HG03135 (cell line): ENCODE results near the gene LAMC3.
"Not testable (repeated sequence)": the region's sequence is repeated elsewhere in the genome, so short reads cannot be mapped to it uniquely, and the experiment has no call there.

ENCODE experiments used
- ATAC-seq: cut with Tn5 transposase; IDR thresholded peaks from one replicate; pipeline ENCODE4 v1.9.1; 2021; ENCODE audit warnings: mild to moderate bottlenecking, moderate library complexity; ENCODE audit not compliant: unreplicated experiment

The LAMC3 gene

DNA sequence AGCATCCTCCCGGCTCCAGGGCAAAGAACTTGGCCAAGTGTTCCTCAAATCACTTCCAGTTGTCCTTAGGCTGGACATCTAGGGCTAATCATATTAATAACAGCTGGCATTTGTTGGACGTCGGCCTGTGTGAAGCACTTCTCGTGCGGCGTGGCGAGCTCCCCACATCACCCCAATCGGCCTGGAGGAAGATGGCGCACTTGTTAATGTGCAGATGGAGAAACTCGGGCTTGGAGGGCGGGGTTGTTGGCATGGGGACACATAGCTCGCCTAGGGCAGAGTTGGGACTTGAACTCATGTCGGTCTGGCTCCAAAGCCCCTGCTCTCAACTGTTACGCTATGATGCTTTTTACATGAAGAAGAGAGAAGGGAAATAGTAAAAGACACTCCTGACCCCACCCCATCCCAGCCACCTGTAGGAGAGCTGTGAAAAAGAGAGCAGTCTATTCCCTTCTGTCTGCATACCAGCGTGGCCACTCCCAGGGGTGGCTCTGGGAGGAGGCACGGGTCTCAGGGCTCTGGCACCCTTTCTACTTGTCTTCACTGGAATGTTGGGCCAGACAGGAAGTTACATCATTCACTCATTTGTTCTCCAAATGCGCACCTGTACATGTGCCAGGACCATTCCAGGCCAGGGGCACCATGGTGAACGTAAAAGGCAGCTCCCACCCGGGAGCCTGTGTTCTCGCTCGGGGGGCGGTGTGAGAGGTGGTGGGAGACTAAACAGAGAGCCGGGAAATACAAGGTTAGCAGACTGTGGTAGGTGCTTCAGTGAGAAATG lies 103.6 kb downstream of the LAMC3 start:
- no peak for ATAC-seq

DNA sequence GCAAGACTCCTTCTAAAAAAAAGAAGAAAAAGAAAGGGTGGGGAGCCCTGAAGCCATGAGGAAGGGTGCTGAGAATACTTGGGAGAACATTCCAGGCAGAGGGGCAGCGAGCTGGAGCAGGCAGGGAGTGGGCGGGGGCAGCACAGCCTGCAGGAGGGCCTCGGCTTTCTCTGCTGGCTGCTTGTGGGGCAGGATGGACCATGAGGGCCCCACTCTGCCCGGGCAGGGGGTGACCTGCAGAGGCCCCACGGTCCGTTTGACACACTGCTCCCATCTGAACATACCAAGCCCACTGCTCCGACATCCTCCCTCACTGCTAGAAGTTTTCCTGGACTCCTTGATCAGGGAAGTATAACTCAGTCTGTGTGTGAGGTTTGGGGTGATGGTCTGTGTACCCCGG lies 104.7 kb downstream of the LAMC3 start:
- no peak for ATAC-seq

DNA sequence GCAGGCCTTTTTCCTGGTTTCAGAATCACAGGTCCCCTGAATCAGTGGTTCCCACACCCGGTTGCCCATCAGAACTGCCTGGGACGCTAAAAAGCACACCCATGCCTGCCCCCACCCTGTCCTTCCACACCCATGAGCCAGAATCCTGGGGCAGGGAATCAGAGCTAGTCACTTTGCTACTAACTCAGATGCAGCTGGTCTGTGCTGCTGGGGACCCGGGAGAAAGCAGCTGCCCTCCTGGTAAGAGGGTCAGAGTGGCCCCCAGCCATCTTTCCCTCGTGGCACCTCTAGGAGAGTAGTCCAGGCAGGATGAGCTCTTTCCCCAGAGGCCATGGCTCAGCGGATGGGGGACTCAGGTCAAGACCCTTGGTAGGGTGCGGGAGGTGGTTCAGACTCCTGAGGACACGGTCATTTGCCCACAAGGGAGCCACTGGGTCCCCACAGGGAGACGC lies 105.1 kb downstream of the LAMC3 start:
- ATAC-seq, result no peak

DNA sequence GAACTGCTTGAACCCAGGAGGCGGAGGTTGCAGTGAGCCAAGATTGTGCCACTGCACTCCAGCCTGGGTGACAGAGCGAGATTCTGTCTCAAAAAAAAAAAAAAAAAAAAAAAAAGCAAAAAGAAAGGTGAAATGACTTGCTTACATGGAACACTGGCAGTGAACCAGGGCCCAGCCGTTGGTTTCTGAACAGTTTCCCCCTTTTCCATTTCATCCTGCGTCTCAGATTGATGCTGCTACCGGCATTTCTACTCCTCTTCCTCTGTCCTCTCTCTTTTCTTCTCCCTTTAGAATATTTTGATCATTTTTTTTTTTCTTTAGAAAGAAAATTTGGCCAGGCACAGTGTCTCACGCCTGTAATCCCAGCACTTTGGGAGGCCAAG lies 106.4 kb downstream of the LAMC3 start:
- not testable (repeated sequence) for ATAC-seq

DNA sequence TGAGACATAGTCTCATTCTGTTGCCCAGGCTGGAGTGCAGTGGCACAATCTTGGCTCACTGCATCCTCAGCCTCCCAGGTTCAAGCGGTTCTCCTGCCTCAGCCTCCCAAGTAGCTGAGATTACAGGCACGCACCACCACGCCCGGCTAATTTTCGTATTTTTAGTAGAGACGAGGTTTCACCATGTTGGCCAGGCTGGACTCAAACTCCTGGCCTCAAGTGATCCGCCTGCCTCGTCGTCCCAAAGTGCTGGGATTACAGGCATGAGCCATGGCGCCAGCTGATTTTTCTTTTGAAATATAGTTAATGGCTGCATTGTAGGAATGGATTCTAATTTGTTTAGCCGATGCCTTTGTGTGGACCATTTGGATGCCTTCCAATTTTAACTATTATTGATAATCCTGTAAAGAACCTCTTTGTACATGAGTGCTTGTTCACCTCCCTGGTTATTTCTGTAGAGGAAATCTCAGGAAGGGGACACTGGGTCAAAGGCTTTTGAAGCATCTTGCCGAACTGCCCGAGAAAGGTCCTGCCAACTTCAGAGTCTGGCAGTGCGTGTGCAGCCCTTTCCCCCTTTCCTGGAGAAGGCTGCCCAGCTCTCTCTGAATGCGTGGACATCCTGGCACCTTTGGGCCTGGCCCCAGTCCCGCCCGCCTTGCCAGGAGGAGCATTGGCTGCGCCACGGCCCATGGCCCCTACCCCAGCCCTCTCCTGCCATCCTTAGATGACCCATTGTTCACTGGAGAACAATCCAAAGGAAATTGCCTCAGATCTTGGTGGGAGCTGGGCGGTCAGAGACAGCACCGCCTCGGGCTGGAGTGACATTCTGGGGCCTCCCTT lies 107.5 kb downstream of the LAMC3 start:
- no peak for ATAC-seq

DNA sequence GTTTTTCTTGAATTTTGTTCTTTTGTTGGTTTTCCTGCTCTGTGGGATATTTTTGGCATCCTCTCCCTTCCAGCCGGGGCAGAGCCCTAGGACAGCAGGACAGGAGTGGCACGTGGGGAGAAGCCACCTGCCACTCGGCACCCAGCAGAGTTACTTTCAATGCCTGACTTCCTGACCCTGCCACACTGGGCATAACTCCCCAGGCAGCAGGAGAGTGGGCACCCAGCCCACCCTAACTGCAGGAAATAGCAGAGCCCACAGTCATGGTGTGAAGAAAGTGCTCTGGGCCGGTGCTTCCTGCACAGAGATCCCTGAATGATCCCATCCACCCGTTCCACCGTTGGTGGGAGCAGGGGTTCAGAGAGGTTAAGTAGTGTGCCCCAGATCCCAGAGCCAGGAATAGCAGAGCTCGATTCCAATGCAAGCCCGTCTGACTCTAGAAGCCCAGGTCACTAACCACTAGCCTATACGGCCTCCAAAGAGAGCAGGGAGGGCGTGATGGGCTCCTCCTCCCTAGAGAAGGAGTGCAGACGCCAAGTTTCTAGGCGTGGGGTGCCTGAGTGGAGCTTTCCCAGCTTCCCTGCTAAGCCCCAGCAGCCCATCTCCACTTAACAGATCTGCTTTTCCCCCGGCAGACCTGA lies 108.3 kb downstream of the LAMC3 start:
- ATAC-seq, result no peak

DNA sequence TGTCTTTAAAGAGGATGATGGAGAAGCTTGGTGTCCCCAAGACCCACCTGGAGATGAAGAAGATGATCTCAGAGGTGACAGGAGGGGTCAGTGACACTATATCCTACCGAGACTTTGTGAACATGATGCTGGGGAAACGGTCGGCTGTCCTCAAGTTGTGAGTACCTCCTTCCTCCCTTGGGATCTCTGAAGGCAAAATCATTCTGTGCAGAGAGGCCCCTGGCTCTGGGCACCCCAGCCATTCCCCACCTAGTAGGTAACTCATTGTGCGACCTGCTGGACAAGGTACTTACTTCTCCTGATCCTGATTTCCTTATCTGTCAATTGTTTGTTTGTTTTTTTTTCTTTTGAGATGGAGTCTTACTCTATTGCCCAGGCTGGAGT lies 108.8 kb downstream of the LAMC3 start:
- ATAC-seq, result no peak

DNA sequence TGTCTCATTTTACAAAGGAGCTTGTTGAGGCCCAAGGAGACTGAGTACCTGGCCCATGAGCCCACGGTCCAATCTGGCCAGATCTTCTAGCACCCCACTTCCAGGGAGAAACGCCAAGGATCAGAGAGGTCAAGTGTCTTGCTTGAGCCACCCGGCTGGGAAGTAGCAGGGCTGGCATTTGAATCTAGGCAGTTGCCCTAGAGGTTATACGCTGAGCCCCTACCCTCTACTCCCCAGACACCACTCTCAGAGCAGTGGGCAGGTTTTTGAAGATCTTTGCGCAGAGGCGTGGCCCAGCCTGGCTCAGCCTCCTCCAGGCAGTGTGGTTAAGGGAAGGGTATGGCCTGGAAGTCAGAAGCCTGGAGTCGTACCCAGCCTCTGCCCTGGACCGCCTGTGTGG lies 110.6 kb downstream of the LAMC3 start:
- no peak for ATAC-seq

DNA sequence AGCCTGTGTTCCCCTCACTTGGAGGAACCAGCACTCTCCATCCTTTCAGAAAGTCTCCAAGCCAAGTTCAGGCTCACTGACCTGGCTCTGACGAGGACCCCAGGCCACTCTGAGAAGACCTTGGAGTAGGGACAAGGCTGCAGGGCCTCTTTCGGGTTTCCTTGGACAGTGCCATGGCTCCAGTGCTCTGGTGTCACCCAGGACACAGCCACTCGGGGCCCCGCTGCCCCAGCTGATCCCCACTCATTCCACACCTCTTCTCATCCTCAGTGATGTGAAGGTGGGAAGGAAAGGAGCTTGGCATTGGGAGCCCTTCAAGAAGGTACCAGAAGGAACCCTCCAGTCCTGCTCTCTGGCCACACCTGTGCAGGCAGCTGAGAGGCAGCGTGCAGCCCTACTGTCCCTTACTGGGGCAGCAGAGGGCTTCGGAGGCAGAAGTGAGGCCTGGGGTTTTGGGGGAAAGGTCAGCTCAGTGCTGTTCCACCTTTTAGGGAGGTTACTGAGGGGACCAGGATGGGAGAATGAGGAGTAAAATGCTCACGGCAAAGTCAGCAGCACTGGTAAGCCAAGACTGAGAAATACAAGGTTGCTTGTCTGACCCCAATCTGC lies 111.8 kb downstream of the LAMC3 start:
- ATAC-seq, result no peak

DNA sequence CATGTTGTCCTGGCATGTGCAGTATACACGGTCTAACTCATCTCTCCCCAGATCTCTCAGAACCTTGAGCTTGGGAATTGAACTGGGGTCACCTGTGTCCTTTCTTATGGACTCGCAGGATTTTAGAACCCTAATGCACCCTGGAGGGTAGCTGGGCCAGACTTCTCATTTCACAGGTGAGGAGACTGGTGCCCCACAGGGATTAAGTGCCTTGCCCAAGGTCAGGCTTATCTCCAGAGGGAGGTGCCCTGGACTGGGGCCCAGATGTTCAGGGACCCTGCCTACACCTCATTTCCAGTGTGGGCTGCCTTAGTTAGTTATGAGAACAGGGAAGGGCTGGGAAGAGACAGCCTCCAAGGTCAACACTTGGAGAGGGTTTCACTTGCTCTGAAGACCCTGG lies 112.4 kb downstream of the LAMC3 start:
- ATAC-seq, result no peak

DNA sequence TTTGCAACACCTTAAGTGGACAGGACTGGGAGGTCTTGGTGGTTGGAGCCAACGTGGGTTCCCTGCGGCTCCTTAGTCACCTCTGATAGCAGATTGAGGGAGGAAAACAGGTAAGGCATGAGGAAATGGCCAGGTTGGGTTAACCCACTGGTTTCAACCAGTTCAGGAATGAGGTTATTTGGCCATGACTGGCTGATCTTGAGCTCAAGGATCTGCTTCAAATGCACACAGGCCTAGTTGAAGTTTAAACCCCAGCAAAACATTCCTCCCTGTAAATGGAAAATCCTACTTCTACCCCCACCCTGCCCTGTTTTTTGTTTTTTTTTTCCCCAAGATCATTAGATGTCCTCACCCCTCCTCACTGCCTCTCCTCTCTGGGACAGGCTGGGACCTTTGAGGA lies 113.2 kb downstream of the LAMC3 start:
- ATAC-seq, result no peak

DNA sequence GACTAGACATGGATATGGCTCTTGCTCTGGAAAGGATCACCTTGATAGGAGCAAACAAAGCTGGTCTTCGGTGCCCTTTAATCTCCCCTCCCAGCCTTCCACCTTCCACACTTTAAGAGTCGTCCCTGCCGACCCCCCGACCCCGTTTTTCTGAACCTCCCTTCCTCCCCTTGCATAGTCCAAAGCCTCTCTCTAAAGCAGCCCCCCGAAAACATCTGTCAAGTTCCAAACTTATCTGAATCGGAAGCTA lies 116.0 kb downstream of the LAMC3 start:
- ATAC-seq, result no peak

DNA sequence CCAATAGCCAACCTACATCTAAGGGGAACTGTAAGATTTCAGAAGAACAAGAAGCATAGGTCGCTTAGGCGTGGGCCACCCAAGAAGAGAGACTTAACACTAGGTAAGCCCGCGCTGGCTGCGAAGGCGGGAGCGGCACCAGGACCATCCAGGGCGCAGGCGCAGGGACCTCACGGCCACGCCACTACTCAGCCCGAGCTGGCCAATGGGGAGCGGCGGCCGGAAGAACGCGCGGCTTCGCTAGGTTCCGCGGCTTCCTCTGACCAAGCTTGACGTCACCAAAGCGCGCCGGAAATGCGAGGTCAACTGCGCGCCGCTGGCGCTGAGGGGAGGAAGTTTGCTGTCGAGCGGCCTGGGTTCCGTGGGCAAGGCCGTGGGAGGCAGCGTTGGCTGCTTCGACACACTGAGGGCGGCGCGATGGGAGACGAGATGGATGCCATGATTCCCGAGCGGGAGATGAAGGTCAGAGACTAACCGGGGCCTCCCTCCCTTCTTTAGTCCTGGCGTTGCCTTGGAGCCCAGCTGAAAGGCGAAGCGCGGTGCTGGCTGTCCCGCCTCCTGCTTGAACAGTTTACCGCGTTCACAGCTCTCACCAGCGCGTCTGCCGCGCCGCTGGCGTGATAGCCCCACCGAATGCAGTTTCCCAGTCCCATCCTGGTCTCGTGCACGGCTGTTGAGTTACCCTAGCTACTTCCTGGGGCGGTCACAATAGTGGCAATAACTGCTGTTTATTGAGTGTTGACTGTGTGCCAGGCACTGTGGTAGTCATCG lies 116.5 kb downstream of the LAMC3 start, which contains the start of gene NUP214:
Gene NUP214 (plus strand): TSS at position 299 of the 771 bp plus-strand sequence. CDS start 119 bp downstream, at position 418.
- ATAC-seq, result peak; percentile 96

DNA sequence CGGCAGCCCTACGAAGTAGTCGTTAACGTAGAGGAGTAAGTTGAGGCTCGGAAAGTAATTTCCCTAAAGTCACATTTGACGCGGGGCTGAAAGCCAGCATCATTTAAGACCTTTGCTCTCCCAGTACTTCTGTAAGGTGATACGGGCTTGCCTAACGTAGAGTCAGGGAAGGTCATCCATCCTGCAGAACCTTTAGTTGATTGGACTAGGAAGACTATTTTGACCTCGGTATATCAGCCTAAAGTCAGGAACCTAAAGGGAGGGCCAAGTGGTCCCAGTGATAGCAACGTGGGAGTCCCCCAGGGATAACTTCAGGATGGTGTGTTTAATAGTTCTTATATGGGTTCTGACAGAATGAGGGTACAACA lies 117.1 kb downstream of the LAMC3 start:
- ATAC-seq, result no peak

DNA sequence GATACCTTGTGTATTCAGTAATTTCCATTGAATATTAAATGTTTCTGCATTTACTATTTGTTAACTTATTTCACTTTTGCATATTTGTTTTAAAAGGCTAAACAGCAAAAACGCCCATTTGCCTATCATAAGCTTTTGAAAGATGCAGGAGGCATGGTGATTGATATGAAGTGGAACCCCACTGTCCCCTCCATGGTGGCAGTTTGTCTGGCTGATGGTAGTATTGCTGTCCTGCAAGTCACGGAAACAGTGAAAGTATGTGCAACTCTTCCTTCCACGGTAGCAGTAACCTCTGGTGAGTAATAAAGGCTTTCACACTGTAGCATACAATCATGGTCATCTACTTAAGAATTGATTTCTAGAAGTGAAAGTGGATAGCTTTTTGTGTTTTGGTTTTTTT lies 120.2 kb downstream of the LAMC3 start:
- no peak for ATAC-seq

DNA sequence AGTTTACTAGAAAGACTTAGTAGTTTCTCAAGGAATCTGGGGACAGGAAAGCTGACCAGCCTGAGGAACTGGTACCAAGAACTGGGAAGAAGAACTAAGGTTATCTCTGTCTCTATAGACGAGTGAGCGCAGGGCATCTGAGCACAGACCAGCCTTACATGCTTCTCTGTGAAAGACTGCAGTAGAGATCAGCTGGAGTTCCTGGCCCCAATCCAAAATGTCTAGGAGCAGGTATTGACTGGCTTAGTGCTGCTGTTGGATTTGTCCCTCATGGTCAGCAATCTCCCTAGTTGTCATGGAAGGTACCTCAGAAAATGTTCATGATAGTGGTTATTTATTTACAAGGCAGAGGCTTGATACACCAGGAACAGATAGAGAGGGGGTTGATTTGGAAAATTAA lies 129.7 kb downstream of the LAMC3 start:
- ATAC-seq, result no peak

DNA sequence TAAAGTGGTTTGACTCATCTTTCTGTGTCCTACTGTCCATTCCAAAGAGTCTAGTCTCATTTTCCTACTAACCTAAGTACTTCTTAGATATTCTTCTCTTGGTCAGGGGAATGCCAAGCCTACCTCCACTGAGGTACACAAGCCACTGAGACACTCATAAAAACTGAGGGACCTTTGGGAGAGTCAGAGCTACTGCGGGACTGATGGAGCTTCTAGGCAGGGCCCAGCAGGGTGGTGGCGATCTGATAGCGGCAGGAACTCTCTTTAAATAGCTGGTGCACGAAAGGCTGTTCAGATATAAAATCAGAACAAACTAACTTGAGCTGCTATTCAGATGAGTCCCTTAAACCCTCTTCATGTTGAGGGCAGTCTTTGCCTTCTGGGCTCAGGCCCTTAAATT lies 131.1 kb downstream of the LAMC3 start:
- no peak for ATAC-seq

DNA sequence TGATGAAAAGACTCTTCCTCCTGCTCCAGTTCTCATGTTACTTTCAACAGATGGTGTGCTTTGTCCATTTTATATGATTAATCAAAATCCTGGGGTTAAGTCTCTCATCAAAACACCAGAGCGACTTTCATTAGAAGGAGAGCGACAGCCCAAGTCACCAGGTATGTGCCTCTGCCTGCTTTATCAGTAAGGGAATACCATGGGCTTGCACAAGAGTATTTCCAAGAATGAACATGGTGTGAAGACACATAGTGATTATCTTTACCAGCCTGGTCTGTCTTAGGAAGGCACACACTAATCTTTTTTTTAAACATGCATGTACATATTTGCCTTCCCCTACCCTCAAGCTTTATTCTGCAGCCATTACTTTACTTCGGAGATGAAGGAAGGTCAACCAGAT lies 131.6 kb downstream of the LAMC3 start:
- ATAC-seq, result no peak

DNA sequence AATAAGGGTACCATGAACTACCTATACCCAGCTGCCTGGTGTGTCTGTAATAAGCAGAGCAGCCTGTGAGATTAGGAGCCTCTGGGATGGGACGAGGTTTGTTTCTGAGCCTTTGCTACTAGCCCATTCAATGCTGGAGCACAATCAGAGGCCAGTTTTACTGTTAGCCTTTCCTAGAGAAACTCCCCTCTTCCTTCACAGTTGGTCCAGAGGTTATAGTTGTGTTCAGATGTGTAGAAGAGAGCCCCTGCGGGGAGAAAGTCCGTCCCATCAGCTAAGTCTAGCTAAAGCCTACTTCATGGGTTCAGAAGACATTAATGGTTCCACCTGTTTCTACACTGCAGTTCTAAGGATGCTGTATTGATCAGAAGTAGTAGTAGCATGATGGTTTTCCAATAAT lies 133.2 kb downstream of the LAMC3 start:
- ATAC-seq, result no peak
